Stimulated activated effector memory CD8-positive, alpha-beta T cell treated with anti-CD3 and anti-CD28 coated beads, Interleukin-12 subunit alpha, Interleukin-12 subunit beta, amount 100 ng/mL, for 72 hours (primary cell): ENCODE measurements around the gene UGT1A3.

Experiments
- ATAC-seq: fragments of 150-1000 bp; cut with Tn5 transposase; 2 replicates; pipeline ENCODE4 v1.10.0; 2021
- DNase-seq, 2 donors: peaks; one replicate each; pipeline ENCODE4 v3.0.0; 2021 to 2022; ENCODE audit warnings: low spot score in 2 of 2
- H3K27ac Mint-ChIP-seq: one replicate; pipeline ENCODE4 v1.8.0; 2022; ENCODE audit warnings: mild to moderate bottlenecking, mixed read lengths
- H3K36me3 Mint-ChIP-seq: one replicate; pipeline ENCODE4 v1.8.0; 2022; ENCODE audit warnings: mild to moderate bottlenecking, mixed read lengths
- H3K4me1 Mint-ChIP-seq: one replicate; pipeline ENCODE4 v1.8.0; 2022; ENCODE audit warnings: mixed read lengths
- H3K4me3 Mint-ChIP-seq: one replicate; pipeline ENCODE4 v1.8.0; 2022; ENCODE audit warnings: mild to moderate bottlenecking, mixed read lengths
- H3K9me3 Mint-ChIP-seq: one replicate; pipeline ENCODE4 v1.8.0; 2022; ENCODE audit warnings: mixed read lengths

UGT1A3 gene

GRCh38 chr2:233794128-233794658 is 65.4 kb downstream of the UGT1A3 start:
- Mint-ChIP-seq H3K9me3 (no peaks in the 10 kb centered on the region), H3K4me1 (no peaks in the 10 kb centered on the region), H3K4me3 (no peak overlapping the region), H3K27ac (no peak overlapping the region), H3K36me3 (no peaks in the 10 kb centered on the region)
- DNase-seq = peak in 1 of 2 donors; percentile 38
- ATAC-seq = no peak

- no peaks in the 10 kb centered on the region for H3K9me3 Mint-ChIP-seq
- DNase-seq = peak in 1 of 2 donors; percentile 38
- no peak overlapping the region for H3K4me3 Mint-ChIP-seq
- no peak overlapping the region for H3K27ac Mint-ChIP-seq
- no peaks in the 10 kb centered on the region for H3K36me3 Mint-ChIP-seq
- no peak for ATAC-seq
- no peaks in the 10 kb centered on the region for H3K4me1 Mint-ChIP-seq
Measured at GRCh38 chr2:233795735-233796171, 66.9 kb downstream of the UGT1A3 start.

GRCh38 chr2:233796254-233796653 is 67.4 kb downstream of the UGT1A3 start:
- H3K36me3 Mint-ChIP-seq = no peaks in the 10 kb centered on the region
- H3K9me3 Mint-ChIP-seq = no peaks in the 10 kb centered on the region
- no peak overlapping the region for H3K4me3 Mint-ChIP-seq
- H3K4me1 Mint-ChIP-seq = peaks cover 3% of the 10 kb centered on the region
- ATAC-seq (no peak), DNase-seq (peak in 1 of 2 donors; percentile 28)
- H3K27ac Mint-ChIP-seq = no peak overlapping the region

GRCh38 chr2:233798335-233799086 is 69.7 kb downstream of the UGT1A3 start:
- ATAC-seq (no peak), DNase-seq (no peak)
- no peak overlapping the region for H3K27ac Mint-ChIP-seq
- H3K4me3 Mint-ChIP-seq = no peak overlapping the region
- H3K36me3 Mint-ChIP-seq = no peaks in the 10 kb centered on the region
- peaks cover 7% of the 10 kb centered on the region for H3K4me1 Mint-ChIP-seq
- H3K9me3 Mint-ChIP-seq = no peaks in the 10 kb centered on the region

- H3K9me3 Mint-ChIP-seq = no peaks in the 10 kb centered on the region
- H3K27ac Mint-ChIP-seq = no peak overlapping the region
- no peak overlapping the region for H3K4me3 Mint-ChIP-seq
- no peak for DNase-seq
- H3K36me3 Mint-ChIP-seq = no peaks in the 10 kb centered on the region
- no peak for ATAC-seq
- H3K4me1 Mint-ChIP-seq = peaks cover 7% of the 10 kb centered on the region
Measured at GRCh38 chr2:233799087-233799665, 70.3 kb downstream of the UGT1A3 start.

- Mint-ChIP-seq H3K36me3 (no peaks in the 10 kb centered on the region), H3K4me1 (peaks cover 7% of the 10 kb centered on the region), H3K27ac (no peak overlapping the region), H3K9me3 (no peaks in the 10 kb centered on the region), H3K4me3 (no peak overlapping the region)
- ATAC-seq = no peak
- no peak for DNase-seq
Measured at GRCh38 chr2:233799716-233800115, 70.9 kb downstream of the UGT1A3 start.

GRCh38 chr2:233800208-233800607 is 71.4 kb downstream of the UGT1A3 start:
- no peak for DNase-seq

GRCh38 chr2:233801357-233802131 is 72.7 kb downstream of the UGT1A3 start:
- H3K9me3 Mint-ChIP-seq = no peaks in the 10 kb centered on the region
- H3K4me1 Mint-ChIP-seq = peaks cover 7% of the 10 kb centered on the region
- peak; percentile 78 for ATAC-seq
- peak in 1 of 2 donors; percentile 43 for DNase-seq
- H3K36me3 Mint-ChIP-seq = no peaks in the 10 kb centered on the region
- no peak overlapping the region for H3K27ac Mint-ChIP-seq
- H3K4me3 Mint-ChIP-seq = no peak overlapping the region

More at GRCh38 chr2:233800208-233800607, 71.4 kb downstream of the UGT1A3 start:
- Mint-ChIP-seq H3K36me3 (no peaks in the 10 kb centered on the region), H3K9me3 (no peaks in the 10 kb centered on the region), H3K4me1 (peaks cover 7% of the 10 kb centered on the region), H3K27ac (no peak overlapping the region), H3K4me3 (no peak overlapping the region)
- ATAC-seq = no peak

- Mint-ChIP-seq H3K27ac (no peak overlapping the region), H3K4me3 (no peak overlapping the region), H3K4me1 (peaks cover 7% of the 10 kb centered on the region), H3K9me3 (no peaks in the 10 kb centered on the region), H3K36me3 (no peaks in the 10 kb centered on the region)
- DNase-seq = no peak
- no peak for ATAC-seq
Measured at GRCh38 chr2:233802132-233802815, 73.4 kb downstream of the UGT1A3 start.

- H3K4me3 Mint-ChIP-seq = no peak overlapping the region
- H3K27ac Mint-ChIP-seq = no peak overlapping the region
- no peaks in the 10 kb centered on the region for H3K36me3 Mint-ChIP-seq
- peaks cover 7% of the 10 kb centered on the region for H3K4me1 Mint-ChIP-seq
- ATAC-seq (no peak), DNase-seq (no peak)
- H3K9me3 Mint-ChIP-seq = no peaks in the 10 kb centered on the region
Measured at GRCh38 chr2:233803292-233803911, 74.6 kb downstream of the UGT1A3 start.

GRCh38 chr2:233803994-233804393 is 75.2 kb downstream of the UGT1A3 start:
- Mint-ChIP-seq H3K9me3 (no peaks in the 10 kb centered on the region), H3K4me3 (no peak overlapping the region), H3K4me1 (peaks cover 7% of the 10 kb centered on the region), H3K27ac (no peak overlapping the region), H3K36me3 (no peaks in the 10 kb centered on the region)
- no peak for ATAC-seq
- no peak for DNase-seq

- no peak for DNase-seq
- no peak overlapping the region for H3K4me3 Mint-ChIP-seq
- ATAC-seq = no peak
- no peaks in the 10 kb centered on the region for H3K4me1 Mint-ChIP-seq
- no peaks in the 10 kb centered on the region for H3K36me3 Mint-ChIP-seq
- no peaks in the 10 kb centered on the region for H3K9me3 Mint-ChIP-seq
- no peak overlapping the region for H3K27ac Mint-ChIP-seq
Measured at GRCh38 chr2:233807215-233807865, 78.5 kb downstream of the UGT1A3 start.

GRCh38 chr2:233807966-233808935 is 79.4 kb downstream of the UGT1A3 start:
- ATAC-seq = no peak
- H3K36me3 Mint-ChIP-seq = no peaks in the 10 kb centered on the region

More at GRCh38 chr2:233807966-233808935, 79.4 kb downstream of the UGT1A3 start:
- Mint-ChIP-seq H3K27ac (no peak overlapping the region), H3K4me1 (no peaks in the 10 kb centered on the region), H3K4me3 (no peak overlapping the region), H3K9me3 (no peaks in the 10 kb centered on the region)
- DNase-seq = no peak
